ENCODE results near the gene LAMA2.

Gene LAMA2

DNA sequence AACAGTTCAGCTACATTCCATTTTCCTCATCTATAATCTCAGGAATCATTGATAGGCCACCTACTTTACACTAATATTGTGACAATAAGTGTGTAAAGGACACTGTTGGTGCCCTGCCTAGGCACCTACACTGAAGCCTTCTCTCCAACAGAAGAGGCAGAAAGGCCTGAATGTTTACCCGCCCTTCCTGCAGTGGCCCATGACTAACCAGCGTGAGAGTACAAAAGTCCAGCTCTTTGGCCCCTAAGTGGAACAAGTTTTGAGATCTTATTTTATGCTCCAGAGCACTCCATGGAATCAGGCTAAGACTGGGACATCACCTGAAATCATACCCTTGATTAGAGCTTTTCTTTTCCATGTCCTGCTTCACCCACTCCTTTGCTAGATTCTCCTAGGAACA lies 467.3 kb downstream of the LAMA2 start:
- H3K4me3 ChIP-seq (ENCODE audit: insufficient read depth in 1 of 2, low read depth in 1 of 2, low read length in 2 of 2), result no peak overlapping the region
- H2AK5ac ChIP-seq (ENCODE audit: low read length, severe bottlenecking), result no peak overlapping the region
- WGBS, result 92% methylated on average over 2 of the region's 2 CpGs

DNA sequence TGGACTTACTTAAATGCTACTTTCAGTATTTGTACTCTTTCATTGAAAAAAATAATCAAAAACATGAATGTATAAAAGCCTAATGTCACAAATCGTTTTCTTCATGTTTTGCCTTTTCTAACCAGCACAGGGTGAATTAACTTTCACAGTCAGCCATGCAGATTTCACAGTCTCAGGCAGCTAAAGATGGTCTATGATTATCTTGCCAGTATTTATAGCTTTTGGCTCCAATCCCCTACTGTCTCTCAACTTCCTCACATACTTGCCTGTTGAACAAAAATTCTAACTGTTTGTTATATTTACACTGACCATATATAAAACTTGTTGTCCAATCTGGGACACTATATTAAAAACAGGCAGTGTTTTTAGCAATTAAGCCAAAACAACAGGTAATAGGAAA lies 468.9 kb downstream of the LAMA2 start:
- Histone ChIP-seq H3K23ac (ENCODE audit: low read length in 2 of 2) (no peak overlapping the region), H3K27ac (ENCODE audit: low read length, poor library complexity, severe bottlenecking) (no peak overlapping the region), H3K18ac (ENCODE audit: low read depth in 1 of 2, low read length in 2 of 2) (no peak overlapping the region), H2AFZ (ENCODE audit: low read depth, low read length) (no peak overlapping the region), H2BK5ac (ENCODE audit: low read depth, low read length, poor library complexity, severe bottlenecking) (no peak overlapping the region), H2BK15ac (ENCODE audit: low read depth, poor library complexity, severe bottlenecking) (no peak overlapping the region), H3K9me3 (ENCODE audit: control insufficient read depth, low read length) (no peaks in the 10 kb centered on the region), H3K14ac (ENCODE audit: low read length in 2 of 2) (no peak overlapping the region), H2BK120ac (ENCODE audit: low read depth, low read length) (no peak overlapping the region), H3K4me1 (ENCODE audit: control insufficient read depth, insufficient read depth, low read depth, low read length) (no peaks in the 10 kb centered on the region), H3K4me3 (ENCODE audit: insufficient read depth in 1 of 2, low read depth in 1 of 2, low read length in 2 of 2) (no peak overlapping the region), H3K9ac (ENCODE audit: low read length) (no peak overlapping the region), H4K91ac (ENCODE audit: low read length) (no peak overlapping the region), H2BK12ac (ENCODE audit: low read length in 2 of 2) (no peak overlapping the region), H3K4me2 (ENCODE audit: low read length, poor library complexity, severe bottlenecking) (no peak overlapping the region), H3K79me1 (replicated peaks; ENCODE audit: low read length, poor library complexity, severe bottlenecking) (no peaks in the 10 kb centered on the region), H3K27me3 (ENCODE audit: control insufficient read depth in 1 of 2, insufficient read depth in 1 of 2, low read length in 2 of 2) (no peaks in the 10 kb centered on the region), H4K8ac (ENCODE audit: low read length) (no peak overlapping the region), H2AK5ac (ENCODE audit: low read length, severe bottlenecking) (no peak overlapping the region), H3K4ac (ENCODE audit: low read depth in 1 of 2, low read length in 2 of 2) (no peak overlapping the region), H3K36me3 (ENCODE audit: control insufficient read depth in 1 of 2, insufficient read depth in 2 of 2, low read depth in 1 of 2, low read length in 2 of 2) (peaks cover 0 to 15% of the 10 kb centered on the region in 2 experiments)
- DNase-seq, result no peak
- 92% methylated on average over 1 of the region's 1 CpG for WGBS

More for the DNA sequence above, 467.3 kb downstream of the LAMA2 start:
- H3K18ac ChIP-seq (ENCODE audit: low read depth in 1 of 2, low read length in 2 of 2), result no peak overlapping the region
- no peak overlapping the region for H2BK12ac ChIP-seq (ENCODE audit: low read length in 2 of 2)
- H3K4ac ChIP-seq (ENCODE audit: low read depth in 1 of 2, low read length in 2 of 2), result no peak overlapping the region
- no peaks in the 10 kb centered on the region for H3K27me3 ChIP-seq (ENCODE audit: control insufficient read depth in 1 of 2, insufficient read depth in 1 of 2, low read length in 2 of 2)
- H3K4me1 ChIP-seq (ENCODE audit: control insufficient read depth, insufficient read depth, low read depth, low read length), result no peaks in the 10 kb centered on the region
- H3K9me3 ChIP-seq (ENCODE audit: control insufficient read depth, low read length), result no peaks in the 10 kb centered on the region
- peaks cover 0 to 15% of the 10 kb centered on the region in 2 experiments for H3K36me3 ChIP-seq (ENCODE audit: control insufficient read depth in 1 of 2, insufficient read depth in 2 of 2, low read depth in 1 of 2, low read length in 2 of 2)
- H3K4me2 ChIP-seq (ENCODE audit: low read length, poor library complexity, severe bottlenecking), result no peak overlapping the region
- H2BK5ac ChIP-seq (ENCODE audit: low read depth, low read length, poor library complexity, severe bottlenecking), result no peak overlapping the region
- no peak overlapping the region for H3K27ac ChIP-seq (ENCODE audit: low read length, poor library complexity, severe bottlenecking)
- no peaks in the 10 kb centered on the region for H3K79me1 ChIP-seq (replicated peaks; ENCODE audit: low read length, poor library complexity, severe bottlenecking)
- H3K23ac ChIP-seq (ENCODE audit: low read length in 2 of 2), result no peak overlapping the region
- H3K14ac ChIP-seq (ENCODE audit: low read length in 2 of 2), result no peak overlapping the region
- no peak for DNase-seq
- H2BK120ac ChIP-seq (ENCODE audit: low read depth, low read length), result no peak overlapping the region
- H4K91ac ChIP-seq (ENCODE audit: low read length), result no peak overlapping the region
- no peak overlapping the region for H2AFZ ChIP-seq (ENCODE audit: low read depth, low read length)
- H3K9ac ChIP-seq (ENCODE audit: low read length), result no peak overlapping the region
- no peak overlapping the region for H4K8ac ChIP-seq (ENCODE audit: low read length)
- no peak overlapping the region for H2BK15ac ChIP-seq (ENCODE audit: low read depth, poor library complexity, severe bottlenecking)

DNA sequence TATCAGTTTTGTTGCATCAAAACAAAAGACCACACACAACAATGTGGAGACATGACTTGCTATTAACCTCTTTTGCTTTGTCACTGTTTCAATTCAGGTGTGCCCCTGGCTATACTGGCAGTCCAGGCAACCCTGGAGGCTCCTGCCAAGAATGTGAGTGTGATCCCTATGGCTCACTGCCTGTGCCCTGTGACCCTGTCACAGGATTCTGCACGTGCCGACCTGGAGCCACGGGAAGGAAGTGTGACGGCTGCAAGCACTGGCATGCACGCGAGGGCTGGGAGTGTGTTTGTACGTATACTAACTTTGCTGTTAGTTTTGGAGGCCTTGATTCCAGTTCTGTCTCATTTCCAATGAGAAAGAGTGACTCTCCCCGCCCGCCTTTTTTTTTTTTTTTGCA lies 470.1 kb downstream of the LAMA2 start:
- no peak overlapping the region for H3K9ac ChIP-seq (ENCODE audit: low read length)
- no peak overlapping the region for H4K8ac ChIP-seq (ENCODE audit: low read length)
- H2BK12ac ChIP-seq (ENCODE audit: low read length in 2 of 2), result no peak overlapping the region
- no peaks in the 10 kb centered on the region for H3K79me1 ChIP-seq (replicated peaks; ENCODE audit: low read length, poor library complexity, severe bottlenecking)
- H3K27ac ChIP-seq (ENCODE audit: low read length, poor library complexity, severe bottlenecking), result no peak overlapping the region
- H3K27me3 ChIP-seq (ENCODE audit: control insufficient read depth in 1 of 2, insufficient read depth in 1 of 2, low read length in 2 of 2), result no peaks in the 10 kb centered on the region
- no peak overlapping the region for H2BK120ac ChIP-seq (ENCODE audit: low read depth, low read length)
- no peak overlapping the region for H2AK5ac ChIP-seq (ENCODE audit: low read length, severe bottlenecking)
- no peak overlapping the region for H3K4me3 ChIP-seq (ENCODE audit: insufficient read depth in 1 of 2, low read depth in 1 of 2, low read length in 2 of 2)
- peak overlapping the region in 1 of 2 experiments; percentile 91 for H3K14ac ChIP-seq (ENCODE audit: low read length in 2 of 2)
- H3K4ac ChIP-seq (ENCODE audit: low read depth in 1 of 2, low read length in 2 of 2), result no peak overlapping the region
- H2BK15ac ChIP-seq (ENCODE audit: low read depth, poor library complexity, severe bottlenecking), result no peak overlapping the region
- H3K36me3 ChIP-seq (ENCODE audit: control insufficient read depth in 1 of 2, insufficient read depth in 2 of 2, low read depth in 1 of 2, low read length in 2 of 2), result peaks cover 0 to 15% of the 10 kb centered on the region in 2 experiments
- no peaks in the 10 kb centered on the region for H3K9me3 ChIP-seq (ENCODE audit: control insufficient read depth, low read length)
- no peak for DNase-seq
- H2AFZ ChIP-seq (ENCODE audit: low read depth, low read length), result no peak overlapping the region
- 92% methylated on average over 8 of the region's 9 CpGs for WGBS
- H4K91ac ChIP-seq (ENCODE audit: low read length), result no peak overlapping the region
- H3K4me1 ChIP-seq (ENCODE audit: control insufficient read depth, insufficient read depth, low read depth, low read length), result no peaks in the 10 kb centered on the region
- H3K23ac ChIP-seq (ENCODE audit: low read length in 2 of 2), result no peak overlapping the region
- no peak overlapping the region for H2BK5ac ChIP-seq (ENCODE audit: low read depth, low read length, poor library complexity, severe bottlenecking)
- H3K18ac ChIP-seq (ENCODE audit: low read depth in 1 of 2, low read length in 2 of 2), result peak overlapping the region in 1 of 2 experiments; percentile 37
- H3K4me2 ChIP-seq (ENCODE audit: low read length, poor library complexity, severe bottlenecking), result no peak overlapping the region

DNA sequence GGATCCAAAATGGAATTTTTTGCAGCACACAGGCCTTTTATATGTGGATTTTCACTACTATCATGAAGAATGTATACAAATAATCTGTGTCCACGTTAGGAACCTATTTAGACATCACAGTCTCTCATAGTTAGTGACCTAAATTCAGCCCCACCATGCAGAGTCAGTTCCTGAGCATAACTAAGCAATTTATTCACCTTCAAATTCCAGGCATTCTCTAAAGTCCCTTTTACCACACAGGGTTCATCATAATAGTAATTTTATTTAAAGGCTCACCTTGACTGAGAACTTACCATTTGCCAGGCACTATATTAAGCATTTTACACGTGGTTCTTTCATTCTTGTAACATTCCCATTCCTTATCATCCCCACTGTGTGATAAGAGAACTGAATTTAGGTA lies 473.2 kb downstream of the LAMA2 start:
- Histone ChIP-seq H3K4ac (ENCODE audit: low read depth in 1 of 2, low read length in 2 of 2) (no peak overlapping the region), H3K4me2 (ENCODE audit: low read length, poor library complexity, severe bottlenecking) (no peak overlapping the region), H4K91ac (ENCODE audit: low read length) (no peak overlapping the region), H3K27me3 (ENCODE audit: control insufficient read depth in 1 of 2, insufficient read depth in 1 of 2, low read length in 2 of 2) (no peaks in the 10 kb centered on the region), H3K9me3 (ENCODE audit: control insufficient read depth, low read length) (no peaks in the 10 kb centered on the region), H2BK5ac (ENCODE audit: low read depth, low read length, poor library complexity, severe bottlenecking) (no peak overlapping the region), H3K18ac (ENCODE audit: low read depth in 1 of 2, low read length in 2 of 2) (no peak overlapping the region), H2BK12ac (ENCODE audit: low read length in 2 of 2) (no peak overlapping the region), H2AFZ (ENCODE audit: low read depth, low read length) (no peak overlapping the region), H3K23ac (ENCODE audit: low read length in 2 of 2) (no peak overlapping the region), H3K27ac (ENCODE audit: low read length, poor library complexity, severe bottlenecking) (no peak overlapping the region), H3K79me1 (replicated peaks; ENCODE audit: low read length, poor library complexity, severe bottlenecking) (no peaks in the 10 kb centered on the region), H3K36me3 (ENCODE audit: control insufficient read depth in 1 of 2, insufficient read depth in 2 of 2, low read depth in 1 of 2, low read length in 2 of 2) (peaks cover 0 to 7% of the 10 kb centered on the region in 2 experiments), H2AK5ac (ENCODE audit: low read length, severe bottlenecking) (no peak overlapping the region), H3K14ac (ENCODE audit: low read length in 2 of 2) (no peak overlapping the region), H3K9ac (ENCODE audit: low read length) (no peak overlapping the region), H4K8ac (ENCODE audit: low read length) (no peak overlapping the region), H2BK120ac (ENCODE audit: low read depth, low read length) (no peak overlapping the region), H3K4me1 (ENCODE audit: control insufficient read depth, insufficient read depth, low read depth, low read length) (no peaks in the 10 kb centered on the region), H2BK15ac (ENCODE audit: low read depth, poor library complexity, severe bottlenecking) (no peak overlapping the region), H3K4me3 (ENCODE audit: insufficient read depth in 1 of 2, low read depth in 1 of 2, low read length in 2 of 2) (no peak overlapping the region)
- DNase-seq, result no peak
- WGBS, result 37% methylated on average over 2 of the region's 2 CpGs

All from mesenchymal stem cell (in vitro differentiated cells and primary cell).